Measurements from ENCODE around the gene PTPRG.

DNA sequence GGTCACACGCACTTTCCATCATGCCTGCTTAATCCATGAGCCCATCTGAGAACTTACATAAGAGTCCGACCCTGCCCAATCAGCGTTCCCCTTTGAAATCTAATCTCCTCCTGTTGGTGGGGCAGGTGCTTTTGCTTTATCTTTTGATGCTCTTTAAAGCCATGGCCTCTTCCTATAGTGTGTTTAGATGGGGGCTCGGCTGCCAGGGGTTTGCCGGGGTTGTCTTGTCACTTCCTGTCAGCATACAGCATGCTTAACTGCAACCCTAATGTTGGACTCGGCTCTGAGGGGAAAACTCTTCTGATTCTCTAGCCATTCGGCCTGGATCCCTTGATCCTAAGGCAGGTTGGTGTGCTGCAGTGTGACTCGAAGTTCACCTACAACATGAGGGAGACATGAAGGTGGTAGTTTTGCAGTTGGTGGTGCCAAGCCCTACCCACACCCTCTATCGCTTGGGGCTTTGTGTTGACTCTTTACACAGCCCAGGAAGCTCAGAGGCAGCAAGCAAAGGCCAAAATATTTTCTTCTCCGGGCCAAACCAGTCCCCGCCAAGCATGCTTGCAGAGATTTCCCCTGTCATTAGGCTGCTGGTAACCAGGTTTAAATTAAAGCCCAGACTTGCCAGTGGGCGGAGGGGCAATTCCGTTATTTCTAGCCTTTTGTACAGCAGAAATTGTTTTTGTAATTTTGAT, 593.2 kb downstream of the PTPRG start:
- TF ChIP-seq, protein P1, sequence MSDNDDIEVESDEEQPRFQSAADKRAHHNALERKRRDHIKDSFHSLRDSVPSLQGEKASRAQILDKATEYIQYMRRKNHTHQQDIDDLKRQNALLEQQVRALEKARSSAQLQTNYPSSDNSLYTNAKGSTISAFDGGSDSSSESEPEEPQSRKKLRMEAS (IDR thresholded peaks at IDR 0.05), result no peak
- TF ChIP-seq EP300 (IDR thresholded peaks at IDR 0.05; ENCODE audit: borderline replicate concordance), result no peak
- TF ChIP-seq FOXM1 (IDR thresholded peaks at IDR 0.05; ENCODE audit: borderline replicate concordance, low read depth), result no peak
- TF ChIP-seq RAD21 (IDR thresholded peaks at IDR 0.05; ENCODE audit: low read depth), result no peak
- TF ChIP-seq, protein P2, sequence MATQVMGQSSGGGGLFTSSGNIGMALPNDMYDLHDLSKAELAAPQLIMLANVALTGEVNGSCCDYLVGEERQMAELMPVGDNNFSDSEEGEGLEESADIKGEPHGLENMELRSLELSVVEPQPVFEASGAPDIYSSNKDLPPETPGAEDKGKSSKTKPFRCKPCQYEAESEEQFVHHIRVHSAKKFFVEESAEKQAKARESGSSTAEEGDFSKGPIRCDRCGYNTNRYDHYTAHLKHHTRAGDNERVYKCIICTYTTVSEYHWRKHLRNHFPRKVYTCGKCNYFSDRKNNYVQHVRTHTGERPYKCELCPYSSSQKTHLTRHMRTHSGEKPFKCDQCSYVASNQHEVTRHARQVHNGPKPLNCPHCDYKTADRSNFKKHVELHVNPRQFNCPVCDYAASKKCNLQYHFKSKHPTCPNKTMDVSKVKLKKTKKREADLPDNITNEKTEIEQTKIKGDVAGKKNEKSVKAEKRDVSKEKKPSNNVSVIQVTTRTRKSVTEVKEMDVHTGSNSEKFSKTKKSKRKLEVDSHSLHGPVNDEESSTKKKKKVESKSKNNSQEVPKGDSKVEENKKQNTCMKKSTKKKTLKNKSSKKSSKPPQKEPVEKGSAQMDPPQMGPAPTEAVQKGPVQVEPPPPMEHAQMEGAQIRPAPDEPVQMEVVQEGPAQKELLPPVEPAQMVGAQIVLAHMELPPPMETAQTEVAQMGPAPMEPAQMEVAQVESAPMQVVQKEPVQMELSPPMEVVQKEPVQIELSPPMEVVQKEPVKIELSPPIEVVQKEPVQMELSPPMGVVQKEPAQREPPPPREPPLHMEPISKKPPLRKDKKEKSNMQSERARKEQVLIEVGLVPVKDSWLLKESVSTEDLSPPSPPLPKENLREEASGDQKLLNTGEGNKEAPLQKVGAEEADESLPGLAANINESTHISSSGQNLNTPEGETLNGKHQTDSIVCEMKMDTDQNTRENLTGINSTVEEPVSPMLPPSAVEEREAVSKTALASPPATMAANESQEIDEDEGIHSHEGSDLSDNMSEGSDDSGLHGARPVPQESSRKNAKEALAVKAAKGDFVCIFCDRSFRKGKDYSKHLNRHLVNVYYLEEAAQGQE (IDR thresholded peaks at IDR 0.05; ENCODE audit: low read depth), result no peak
- no peak for TF ChIP-seq TEAD4 (IDR thresholded peaks at IDR 0.05)
- TF ChIP-seq YY1 (IDR thresholded peaks at IDR 0.05; ENCODE audit: low read depth), result no peak
- no peak for TF ChIP-seq ZBTB7A (IDR thresholded peaks at IDR 0.05; ENCODE audit: low read depth)
- TF ChIP-seq TAF1 (IDR thresholded peaks at IDR 0.05; ENCODE audit: low read depth), result no peak
- no peak for TF ChIP-seq TCF12 (IDR thresholded peaks at IDR 0.05; ENCODE audit: low read depth)
- no peak for TF ChIP-seq CEBPB (IDR thresholded peaks at IDR 0.05)
- no peak for TF ChIP-seq NFIC (IDR thresholded peaks at IDR 0.05)
- TF ChIP-seq CREB1 (IDR thresholded peaks at IDR 0.05; ENCODE audit: low read depth), result no peak
